Activated CD4-positive, CD25-positive, alpha-beta regulatory T cell treated with anti-CD3 and anti-CD28 coated beads, Interleukin-2, amount 50 U/mL, for 16 hours (primary cell): Measurements from ENCODE around the gene RGS12.
"Not testable (repeated sequence)": the region's sequence is repeated elsewhere in the genome, so short reads cannot be mapped to it uniquely, and the experiment has no call there.

Source experiments
- DNase-seq: peaks from one replicate; pipeline ENCODE4 v3.0.0-alpha.2; 2020; ENCODE audit warnings: low read depth, low spot score

The RGS12 gene

DNA sequence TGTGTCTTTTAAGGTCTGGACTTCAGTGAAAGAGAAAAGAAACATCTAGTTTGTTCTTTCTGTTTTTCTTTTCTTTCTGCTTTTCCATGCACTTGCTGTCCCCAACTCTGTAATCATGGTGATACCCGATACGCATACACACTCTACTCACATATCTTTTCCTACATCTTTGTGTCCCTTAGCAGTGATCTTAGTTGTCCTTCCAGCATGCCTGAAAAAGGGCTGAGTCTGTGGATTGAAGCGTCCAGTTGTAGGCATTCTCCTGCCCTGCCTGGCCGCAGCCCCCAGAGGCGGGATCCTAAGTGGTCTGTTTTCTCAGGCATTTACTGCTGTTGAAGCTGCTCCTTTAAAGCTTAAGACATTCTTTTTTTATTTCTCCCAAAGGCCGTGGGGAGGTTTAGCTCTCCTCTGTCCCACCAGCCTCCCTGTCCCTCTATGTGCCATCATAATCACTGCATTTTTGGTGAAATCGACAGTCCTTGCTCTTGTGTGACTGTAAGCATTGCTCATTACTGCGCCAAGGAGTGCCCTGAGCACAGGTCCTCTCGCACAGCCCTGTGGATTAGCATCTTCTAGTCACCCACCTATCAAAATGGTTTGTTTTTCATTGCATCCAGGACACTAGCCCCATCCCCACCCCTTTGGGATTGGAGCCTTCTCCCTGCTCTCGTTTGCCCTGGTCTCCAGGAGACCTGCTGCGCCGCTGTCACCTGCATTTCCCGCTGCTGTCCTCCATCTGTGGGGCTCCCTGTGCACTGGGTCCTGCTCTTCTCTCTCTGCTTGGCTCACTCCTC is 4.4 kb downstream of the RGS12 start:
- DNase-seq, result no peak

DNA sequence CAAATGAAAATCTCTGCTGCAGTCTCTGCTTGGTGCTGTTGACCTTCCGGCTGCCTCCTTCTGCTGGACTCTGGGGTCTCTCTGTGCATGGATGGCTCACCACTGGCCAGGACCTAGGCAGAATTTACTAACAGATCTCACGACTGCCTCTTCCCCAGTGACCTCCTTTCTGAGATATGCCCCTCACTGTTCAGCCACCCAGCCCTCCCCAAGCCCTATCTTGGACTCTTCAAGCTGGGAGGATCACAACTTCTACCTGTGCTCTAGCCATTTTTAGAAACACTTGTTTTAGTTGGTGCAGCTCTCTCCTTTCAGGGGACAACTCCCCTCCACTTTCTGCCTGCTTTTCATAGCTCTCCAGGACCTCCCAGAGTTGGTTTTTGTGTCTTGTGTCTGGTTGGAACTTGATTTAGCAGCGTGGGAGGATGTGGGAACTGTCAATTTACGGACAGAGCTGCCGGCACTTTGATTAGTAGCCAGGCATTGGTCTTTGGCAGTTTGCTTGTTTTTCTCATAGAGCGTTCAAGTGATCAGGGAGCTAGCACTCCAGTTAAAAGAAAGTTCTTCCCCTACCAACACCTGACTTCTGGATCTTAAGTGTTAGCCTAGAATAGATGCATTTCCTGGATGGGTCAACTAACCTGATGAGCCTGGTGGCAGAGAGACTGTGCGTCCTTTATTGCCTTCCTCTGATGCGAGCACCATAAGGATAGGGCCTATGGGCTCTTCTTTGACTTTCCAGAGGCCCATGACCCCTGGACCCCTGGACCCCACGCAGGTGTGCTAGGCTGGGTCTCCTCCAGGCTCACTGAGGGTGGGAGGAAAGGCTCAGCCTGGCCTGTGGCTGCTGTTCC is 6.5 kb downstream of the RGS12 start:
- DNase-seq, result no peak

DNA sequence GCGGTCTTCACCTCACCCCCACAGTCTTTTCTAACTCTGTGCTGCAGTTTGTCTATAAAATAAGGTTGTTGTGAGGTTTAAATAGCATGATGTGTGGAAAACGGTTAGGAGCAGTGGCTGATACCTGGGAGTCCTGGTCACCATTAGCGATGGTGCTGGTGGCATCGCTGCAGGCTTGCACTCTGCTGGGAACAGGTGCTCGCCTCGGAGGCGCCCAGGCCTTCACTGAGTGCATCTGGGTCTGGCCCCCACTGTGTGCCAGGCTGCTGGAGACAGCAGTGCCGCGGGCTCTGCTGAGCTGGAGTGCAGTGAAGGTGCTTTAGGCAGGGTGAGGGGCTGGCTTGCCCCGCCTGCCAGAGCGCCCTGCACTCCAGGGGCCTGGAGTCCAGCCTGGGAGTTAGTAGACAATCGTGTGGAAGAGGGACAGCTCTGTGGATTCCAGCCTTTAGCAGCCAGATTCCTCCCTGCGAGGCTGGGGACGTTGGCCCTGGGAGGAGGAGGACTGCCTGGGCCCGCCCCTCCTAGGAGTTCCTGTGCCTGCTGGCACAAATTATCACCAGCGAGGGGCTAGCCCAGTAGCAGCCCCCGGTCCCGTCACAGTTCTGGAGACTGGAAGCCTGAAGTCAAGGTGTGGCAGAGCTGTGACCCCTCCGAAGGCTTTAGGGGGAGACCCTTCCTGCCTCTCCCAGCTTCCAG is 7.3 kb downstream of the RGS12 start:
- no peak for DNase-seq

DNA sequence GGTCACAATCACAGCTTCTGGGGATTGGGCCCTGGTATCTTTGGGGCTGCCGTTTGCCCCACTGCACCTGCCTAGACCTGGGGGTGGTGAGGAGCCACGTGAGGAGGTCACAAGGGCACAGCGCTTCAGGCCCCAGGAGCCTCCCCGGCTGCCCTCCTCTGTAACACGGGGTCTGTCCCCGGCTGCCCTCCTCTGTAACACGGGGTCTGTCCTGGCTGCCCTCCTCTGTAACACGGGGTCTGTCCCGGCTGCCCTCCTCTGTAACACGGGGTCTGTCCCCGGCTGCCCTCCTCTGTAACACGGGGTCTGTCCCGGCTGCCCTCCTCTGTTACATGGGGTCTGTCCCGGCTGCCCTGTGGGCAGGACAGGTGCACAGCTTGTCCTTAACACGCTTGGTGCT is 8.1 kb downstream of the RGS12 start:
- not testable (repeated sequence) for DNase-seq

DNA sequence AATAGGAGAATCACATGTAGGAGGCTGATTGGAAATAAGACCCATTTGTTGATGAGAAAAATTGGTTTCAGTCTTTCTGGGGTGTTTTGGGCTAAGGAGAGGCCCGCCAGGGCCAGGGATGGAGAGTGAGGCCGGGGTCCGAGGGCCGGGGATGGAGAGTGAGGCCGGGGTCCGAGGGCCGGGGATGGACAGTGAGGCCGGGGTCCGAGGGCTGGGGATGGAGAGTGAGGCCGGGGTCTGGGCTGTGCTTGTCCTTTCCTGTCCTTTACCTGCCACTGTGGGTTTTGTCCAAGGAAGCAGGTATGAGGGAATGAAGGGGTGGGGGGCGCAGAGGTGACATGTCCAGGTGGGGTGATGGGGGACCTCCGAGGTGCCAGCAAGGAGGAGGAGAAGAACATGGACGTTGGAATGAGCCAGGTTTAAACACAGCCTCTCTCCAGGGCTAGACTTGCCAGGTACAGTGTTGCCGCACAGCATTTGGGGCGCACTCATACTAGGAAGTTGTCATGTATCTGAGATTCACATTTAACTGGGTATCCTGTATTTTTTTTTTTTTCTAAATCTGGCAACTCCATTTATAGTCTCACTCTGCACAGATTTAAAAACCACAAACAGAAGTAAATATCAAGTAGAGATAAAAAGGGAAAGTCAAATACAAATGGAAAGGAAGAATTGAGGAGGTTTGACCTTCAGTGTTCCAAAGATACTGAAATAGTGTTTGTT is 8.8 kb downstream of the RGS12 start:
- no peak for DNase-seq

DNA sequence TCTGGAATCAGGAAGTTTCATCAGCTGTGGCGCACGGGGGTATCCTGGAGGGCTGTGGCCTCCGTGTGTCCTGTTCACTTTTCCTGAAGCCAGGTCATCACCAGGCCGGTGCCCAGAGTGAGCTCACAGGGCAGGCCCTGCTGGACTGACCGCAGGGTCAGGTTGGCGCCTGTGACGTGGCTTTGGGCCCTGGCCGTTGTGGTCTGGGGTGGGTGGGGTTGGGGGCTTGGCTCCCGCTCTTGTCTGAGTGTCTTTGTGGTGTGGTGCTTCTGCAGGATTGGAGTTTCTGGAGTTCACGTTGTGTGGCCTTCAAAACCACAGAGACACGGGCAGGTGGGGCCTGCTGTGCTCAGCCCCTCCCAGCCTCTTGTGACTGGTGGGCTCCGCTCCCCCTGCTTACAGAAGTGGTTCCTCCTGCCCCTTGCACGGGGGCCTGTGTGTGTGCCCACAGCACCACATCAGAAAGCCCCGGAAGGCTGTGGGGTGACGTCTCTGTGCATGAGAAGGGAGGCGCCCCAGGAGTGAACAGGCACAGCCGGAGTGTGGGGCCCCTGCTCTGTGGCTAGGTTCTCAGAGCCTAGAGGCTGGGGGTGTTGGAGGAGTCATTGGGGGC is 9.5 kb downstream of the RGS12 start:
- peak; percentile 64 for DNase-seq

DNA sequence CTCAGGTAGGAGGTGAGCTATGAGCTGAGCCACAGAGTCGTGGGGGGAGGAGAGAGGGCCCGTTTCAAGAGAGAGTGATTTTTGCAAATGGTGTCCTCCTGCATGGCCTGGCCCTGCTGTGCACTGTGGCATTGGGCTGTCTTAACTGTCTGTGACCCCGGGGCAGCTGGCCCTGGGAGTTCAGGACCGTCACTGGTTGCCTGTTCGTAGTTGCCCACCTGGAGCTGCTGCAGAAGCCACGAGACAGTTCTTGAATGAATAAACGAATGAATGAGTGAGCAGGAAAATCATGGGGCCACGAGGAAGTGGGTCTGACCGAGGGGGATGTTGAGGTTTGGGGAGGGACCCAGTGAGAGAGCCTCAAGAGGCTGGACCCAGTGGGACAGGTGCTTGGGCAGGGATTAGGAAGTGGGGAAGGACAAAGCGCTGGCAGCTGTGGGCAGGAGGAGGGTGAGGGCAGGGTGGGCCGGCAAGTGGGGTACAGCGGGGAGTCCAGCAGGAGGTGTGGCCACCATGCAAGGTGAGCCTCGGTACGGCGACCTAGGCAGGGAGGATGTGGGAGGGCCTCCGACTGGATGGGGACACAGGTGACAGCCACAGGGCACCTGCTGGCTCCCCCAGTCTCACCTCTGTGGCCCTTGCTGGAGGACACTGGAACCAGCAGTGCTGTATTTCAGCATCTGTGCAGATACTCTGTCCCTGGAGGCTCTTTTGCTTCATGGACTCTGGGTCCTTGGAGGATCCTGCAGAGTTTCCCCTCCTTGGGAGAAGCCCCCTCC is 10.2 kb downstream of the RGS12 start:
- no peak for DNase-seq

DNA sequence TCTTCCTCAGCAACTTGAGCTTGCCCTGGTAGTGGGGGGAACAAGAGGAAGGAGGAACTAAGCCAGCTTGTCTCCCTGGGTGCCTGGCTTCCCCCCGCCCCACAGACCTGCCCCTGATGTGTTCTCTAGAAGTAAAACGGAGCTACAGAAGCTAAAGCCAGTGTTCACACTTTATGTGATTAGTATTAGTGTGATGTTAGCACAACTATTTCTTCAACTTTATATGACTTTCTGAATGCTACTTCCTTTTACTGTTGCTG is 10.7 kb downstream of the RGS12 start:
- no peak for DNase-seq

DNA sequence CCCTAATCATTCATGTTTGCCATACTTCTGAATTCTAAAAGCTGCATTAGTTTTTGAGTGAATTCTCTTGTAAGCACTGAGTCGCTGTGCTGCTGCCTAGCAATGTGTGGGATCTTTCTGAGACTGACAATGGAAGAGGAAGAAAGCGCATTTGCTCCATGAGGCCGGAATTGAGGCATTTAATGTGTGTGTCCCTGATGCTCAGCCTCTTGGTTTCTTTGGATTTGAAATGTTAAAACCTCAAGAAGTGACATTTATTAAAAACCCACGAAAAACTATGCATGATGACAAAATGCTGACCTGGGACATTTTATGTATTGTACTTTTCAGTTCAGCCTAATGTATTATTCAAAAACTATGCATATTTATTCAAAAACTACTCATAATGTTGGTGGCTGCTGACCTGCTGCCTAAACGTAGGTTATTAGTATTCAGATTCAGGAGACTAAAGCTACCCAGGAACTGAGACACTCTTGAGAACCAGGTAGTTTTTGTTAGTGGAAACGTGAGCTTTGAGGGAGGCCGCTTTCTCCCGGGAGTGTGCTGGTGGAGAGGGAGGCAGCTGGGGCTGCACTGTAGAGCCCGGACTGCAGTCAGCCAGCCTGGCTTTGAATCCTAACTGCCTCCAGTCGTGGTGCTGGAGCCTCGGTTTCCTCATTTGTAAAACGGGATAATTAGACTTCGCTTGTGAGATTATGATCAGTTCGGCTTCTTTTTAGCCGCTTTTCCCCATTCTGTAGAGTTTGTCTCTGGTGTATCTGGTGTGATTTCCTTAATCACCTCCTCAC is 11.3 kb downstream of the RGS12 start:
- DNase-seq, result no peak

DNA sequence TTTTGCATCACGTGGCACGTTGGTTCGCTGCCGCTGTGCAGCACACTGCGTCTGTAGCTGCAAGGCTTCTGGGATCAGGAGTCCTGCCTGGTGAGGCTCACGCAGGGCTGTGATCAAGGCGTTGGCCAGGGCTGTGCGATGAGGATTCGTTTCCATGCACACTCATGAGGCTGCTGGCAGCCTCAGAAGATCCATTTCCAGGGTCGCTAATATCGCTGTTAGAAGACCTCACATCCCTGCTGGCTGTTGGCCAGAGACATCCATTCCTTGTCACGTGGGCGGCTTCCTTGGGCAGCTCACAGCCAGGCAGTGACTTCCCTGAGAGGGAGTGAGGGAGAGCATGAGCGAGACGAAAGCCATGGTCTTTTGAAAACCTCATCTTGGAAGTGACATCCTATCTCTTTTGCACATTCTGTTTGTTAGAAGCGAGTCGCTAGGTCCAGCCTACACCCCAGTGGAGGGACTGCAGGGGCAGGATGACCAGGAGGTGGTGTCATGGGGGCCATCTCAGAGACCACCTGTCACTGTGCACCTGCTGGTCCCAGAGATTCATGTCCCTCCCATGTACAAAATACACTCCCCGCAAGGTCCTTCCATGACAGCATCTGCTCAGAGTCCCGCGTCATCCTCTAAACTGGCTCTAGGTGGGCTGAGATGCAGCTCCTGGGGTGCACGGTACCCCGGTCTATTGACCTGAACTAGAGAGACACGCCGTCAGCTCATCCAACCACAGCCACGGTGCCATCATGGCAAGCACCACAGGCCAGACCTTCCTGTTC is 12.2 kb downstream of the RGS12 start:
- DNase-seq, result no peak

DNA sequence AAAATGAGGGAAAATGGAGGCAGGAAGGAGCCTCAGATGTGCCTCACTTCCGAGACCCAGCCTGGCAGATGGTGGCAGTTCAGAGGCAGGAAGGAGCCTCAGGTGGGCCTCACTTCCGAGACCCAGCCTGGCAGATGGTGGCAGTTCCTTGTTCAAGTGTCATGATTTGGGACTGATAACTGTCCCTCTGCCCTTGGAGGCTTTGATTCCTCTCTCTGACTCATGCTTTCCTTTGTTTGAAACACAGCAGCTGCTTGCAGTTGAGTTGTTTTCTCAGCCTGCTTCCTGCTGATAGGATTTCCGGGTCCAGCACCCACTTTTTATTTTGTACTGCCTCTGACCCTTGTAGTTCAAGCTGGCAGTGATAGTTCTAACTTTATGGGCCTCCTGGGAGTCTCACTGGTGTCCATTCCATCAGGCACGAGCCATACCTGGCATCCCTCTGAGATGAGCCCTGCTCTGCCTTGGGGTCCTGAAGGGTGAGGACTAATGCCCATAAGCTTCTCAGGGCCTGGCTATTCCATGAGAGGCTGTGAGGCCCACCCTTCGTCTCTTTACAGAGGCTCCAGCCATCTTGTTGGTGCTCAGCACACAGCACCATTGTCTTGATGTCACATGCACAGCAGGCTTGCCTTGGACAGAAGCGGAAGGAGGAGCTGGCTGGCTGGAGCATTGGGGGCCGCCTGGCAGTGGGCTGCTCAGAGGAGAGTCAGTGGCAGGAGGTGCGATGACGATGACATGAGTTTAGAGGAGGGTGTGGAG is 13.0 kb downstream of the RGS12 start:
- no peak for DNase-seq

DNA sequence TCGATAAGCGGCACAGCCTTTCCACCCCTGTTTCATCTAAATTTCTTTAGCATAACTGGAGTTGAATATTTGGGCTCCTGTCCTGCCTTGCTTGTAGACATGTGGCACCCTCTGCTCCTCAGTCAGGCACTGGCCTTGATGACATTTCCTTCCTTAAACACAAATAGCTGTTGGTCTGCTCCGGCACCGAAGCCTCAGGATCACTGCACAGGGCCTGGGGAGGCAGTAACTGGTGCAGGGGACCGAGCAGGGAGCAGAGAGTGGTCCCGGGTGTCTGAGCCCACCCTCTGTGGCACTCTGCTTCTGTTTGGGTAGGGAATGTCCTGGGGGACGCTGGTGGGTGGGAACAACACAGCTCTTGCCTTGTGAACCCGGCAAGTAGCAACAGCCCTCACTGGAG is 13.6 kb downstream of the RGS12 start:
- DNase-seq, result no peak

DNA sequence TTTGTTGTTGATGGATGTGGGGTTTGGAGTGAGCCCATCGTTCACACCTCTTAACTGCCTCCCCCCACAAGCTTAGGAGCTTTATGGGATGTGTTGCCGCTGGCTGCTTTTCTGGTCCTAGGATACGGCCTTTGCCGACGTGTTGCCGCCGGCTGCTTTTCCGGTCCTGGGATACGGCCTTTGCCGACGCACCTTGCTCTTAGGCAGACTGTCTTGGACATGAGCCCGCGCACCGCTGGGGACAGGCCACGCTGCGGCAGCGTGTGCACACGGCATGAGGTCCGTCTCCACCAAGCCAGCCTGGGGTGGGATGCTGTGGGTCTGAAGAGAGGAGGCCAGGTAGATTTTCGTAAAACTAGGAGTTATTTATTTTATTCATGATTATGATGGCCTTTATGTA is 14.2 kb downstream of the RGS12 start:
- DNase-seq, result no peak

DNA sequence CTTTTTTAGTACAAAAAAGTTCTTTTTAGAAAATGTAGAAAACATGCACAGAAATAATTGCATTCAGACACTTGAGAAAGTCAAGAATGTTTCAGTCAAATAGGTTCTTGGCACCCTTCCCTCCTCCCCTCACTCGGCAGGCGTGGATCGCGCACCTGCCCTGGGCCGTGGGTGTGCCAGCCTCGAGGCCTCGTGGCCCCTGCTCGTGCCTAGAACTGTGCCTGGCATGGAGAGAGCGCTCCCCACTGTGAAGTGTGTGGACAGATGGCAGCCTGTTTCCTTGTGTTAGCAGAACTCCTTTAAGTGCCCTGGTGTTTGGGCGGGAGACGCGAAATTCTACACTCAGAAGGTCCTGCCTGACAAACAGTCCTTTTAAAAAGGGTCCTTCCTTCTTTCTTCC is 14.7 kb downstream of the RGS12 start:
- DNase-seq, result no peak

DNA sequence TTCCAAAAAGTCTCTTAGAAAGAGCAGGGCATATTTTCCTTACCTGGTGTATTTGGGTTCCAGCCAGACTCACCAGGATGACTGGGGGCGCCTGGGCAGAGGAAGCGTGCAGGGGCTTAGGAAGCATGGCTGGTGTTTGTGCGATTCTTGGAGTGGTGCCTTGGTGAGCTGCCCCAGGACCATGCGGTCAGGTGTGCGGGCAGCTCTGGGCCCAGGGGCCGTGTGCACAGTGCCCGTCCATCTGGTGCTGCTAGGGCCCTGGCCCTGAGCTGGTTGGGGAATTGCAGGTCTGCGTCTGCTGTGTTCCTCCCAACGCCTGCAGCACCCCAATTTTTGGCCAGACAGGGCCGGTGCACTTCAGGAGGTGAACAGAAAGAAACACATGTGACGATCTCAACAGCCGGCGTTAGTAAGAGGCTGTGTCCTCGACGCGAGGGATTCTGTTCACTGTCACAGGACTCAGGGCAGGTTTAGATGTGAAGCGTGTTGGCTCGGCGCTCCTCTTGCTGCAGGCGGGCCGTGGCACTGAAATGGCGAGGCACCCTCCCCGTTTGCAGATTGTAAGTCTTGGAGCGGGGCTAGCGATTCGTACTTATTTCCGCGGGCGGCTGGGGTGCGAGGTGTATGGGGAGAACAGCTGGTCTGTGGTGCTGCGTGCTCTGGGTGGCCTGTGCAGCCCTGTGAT is 15.2 kb downstream of the RGS12 start:
- DNase-seq, result no peak

DNA sequence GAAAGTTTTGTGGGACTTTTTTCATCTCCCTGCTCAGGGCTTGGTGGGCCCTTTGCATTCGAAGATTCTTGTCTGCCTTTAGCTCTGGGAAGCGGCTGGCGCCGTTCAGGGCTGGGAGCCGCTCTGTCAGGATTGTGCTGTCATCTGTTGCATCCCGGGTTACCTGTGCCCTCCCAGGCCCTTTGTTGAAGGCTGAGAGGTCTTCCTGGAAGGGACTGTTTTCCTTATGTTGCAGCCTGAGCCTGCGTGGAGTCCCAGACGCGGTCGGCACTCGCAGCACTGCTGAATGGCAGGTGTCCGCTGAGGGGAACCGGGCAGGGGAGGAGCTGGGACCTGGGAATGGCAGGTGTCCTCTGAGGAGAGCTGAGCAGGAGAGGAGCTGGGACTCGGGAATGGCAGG is 15.9 kb downstream of the RGS12 start:
- no peak for DNase-seq

DNA sequence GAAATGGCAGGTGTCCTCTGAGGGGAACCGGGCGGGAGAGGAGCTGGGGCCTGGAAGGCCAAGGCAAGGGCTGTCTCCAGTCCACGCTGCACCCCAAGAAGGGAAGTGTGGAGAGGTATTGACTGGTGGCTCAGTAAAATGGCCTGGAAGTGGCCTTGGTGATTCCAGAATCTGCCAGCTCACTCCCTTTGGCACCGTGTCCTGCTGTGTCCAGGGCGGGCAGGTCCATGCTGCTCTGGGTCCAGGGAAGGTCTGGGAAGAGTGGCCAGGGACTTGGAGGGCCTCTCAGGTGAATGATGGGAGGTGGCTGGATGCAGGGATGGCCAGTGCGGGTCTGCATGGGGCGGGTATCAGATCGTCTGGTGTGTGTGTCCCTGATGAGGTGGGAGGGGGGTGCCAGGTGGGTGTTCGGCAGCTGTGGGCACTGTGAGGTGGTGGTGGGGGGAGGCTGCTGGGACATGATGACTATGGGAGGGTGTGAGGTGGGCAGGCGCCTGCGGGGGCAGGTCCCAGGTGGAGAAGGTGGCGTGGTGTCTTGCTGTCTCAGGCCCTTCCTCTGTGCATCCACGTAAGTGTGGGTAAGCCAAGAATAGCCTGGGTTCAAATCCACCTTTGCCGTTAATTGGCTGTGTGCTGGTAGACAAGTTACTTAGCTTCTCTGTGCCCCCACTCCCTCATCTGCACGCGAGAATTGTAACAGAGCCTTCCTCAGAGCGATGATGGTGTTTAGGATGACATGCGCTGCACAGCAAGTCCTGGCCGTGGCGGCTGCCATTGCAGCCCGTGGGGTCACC is 17.7 kb downstream of the RGS12 start:
- DNase-seq, result no peak
